ENCODE results near the gene KIRREL1. TPM values are rescaled to one million over a fixed set of nuclear protein-coding genes. Genes with fewer than 3 reads are reported as not detected.

Gene KIRREL1
- total and polyA plus RNA-seq, 2 of the 8 experiments (the other 6 are each of a cell fraction or from before 2014, with no cell fraction given): 14.2 to 39.0 TPM

DNA sequence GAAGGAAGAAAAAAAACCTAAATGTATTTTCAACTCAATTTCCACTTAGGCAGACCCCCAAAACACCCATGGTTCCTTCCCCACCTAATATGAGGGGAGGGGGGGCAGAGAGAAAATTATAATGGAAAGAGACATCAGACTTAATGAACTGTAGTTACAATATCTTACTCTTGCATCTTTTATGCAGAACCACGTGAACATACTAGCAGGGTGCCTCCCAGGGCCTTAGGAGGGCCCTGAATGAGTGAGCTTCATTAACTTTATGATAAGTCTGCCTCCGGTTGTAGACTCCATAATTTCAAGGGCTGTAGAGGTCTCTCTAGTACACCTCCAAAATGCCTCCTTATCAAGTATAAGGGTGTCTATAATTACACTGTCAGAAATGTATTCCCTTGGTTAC, 11.3 kb upstream of the KIRREL1 start (continued):
- TF ChIP-seq SUZ12 (IDR thresholded peaks at IDR 0.05; ENCODE audit: low read length): no peak
- TF ChIP-seq SIRT6 (IDR thresholded peaks at IDR 0.05; ENCODE audit: low read length): no peak
- TF ChIP-seq, protein P1, sequence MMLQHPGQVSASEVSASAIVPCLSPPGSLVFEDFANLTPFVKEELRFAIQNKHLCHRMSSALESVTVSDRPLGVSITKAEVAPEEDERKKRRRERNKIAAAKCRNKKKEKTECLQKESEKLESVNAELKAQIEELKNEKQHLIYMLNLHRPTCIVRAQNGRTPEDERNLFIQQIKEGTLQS (IDR thresholded peaks at IDR 0.05; ENCODE audit: insufficient read depth, low read depth, low read length): no peak
- TF ChIP-seq TCF12 (IDR thresholded peaks at IDR 0.05; ENCODE audit: low read depth, low read length): no peak
